CD4-positive, alpha-beta memory T cell (primary cell): ENCODE data around the gene ABCC1. TPM values are rescaled to one million over a fixed set of nuclear protein-coding genes. Genes with fewer than 3 reads are reported as not detected.

Experiments
- CTCF ChIA-PET: fragments of 350-600 bp; sonication (Branson Sonifier 250); formaldehyde crosslinking; loops from one replicate; lab custom pipeline; 2021; ENCODE audit warnings: inconsistent platforms; ENCODE audit not compliant: partially characterized antibody; lab: Charles Lee
- POLR2A ChIA-PET: fragments of 350-600 bp; sonication (Branson Sonifier 250); formaldehyde crosslinking; loops from one replicate; lab custom pipeline; 2021; ENCODE audit not compliant: partially characterized antibody; lab: Charles Lee
- DNase-seq, 5 donors: peaks; one replicate each; pipeline versions ENCODE4 v3.0.0 to v3.0.0-alpha.2; 2020 to 2022; ENCODE audit warnings: mixed read lengths in 1 of 5
- H3K27ac ChIP-seq: one replicate; pipeline ENCODE4 v1.7.0; 2013; ENCODE audit warnings: low read depth, low read length
- H3K27me3 ChIP-seq: 2 replicates; pipeline ENCODE4 v1.7.0; 2013; ENCODE audit warnings: mild to moderate bottlenecking, low read length, moderate library complexity; ENCODE audit not compliant: insufficient read depth
- H3K36me3 ChIP-seq: 2 replicates; pipeline ENCODE4 v1.7.0; 2013; ENCODE audit warnings: mild to moderate bottlenecking, low read length, moderate library complexity; ENCODE audit not compliant: insufficient read depth
- H3K4me1 ChIP-seq: 2 replicates; pipeline ENCODE4 v1.7.0; 2013; ENCODE audit warnings: mild to moderate bottlenecking, low read length, moderate library complexity; ENCODE audit not compliant: insufficient read depth
- H3K4me3 ChIP-seq, 2 donors: one replicate each; pipeline ENCODE4 v1.7.0; 2013; ENCODE audit warnings: low read length in 2 of 2, mild to moderate bottlenecking in 1 of 2
- H3K9me3 ChIP-seq, 2 donors: one replicate each; pipeline ENCODE4 v1.7.0; 2013; ENCODE audit warnings: low read length in 2 of 2, control low read depth in 1 of 2; ENCODE audit not compliant: control insufficient read depth in 1 of 2
- H3K27ac Mint-ChIP-seq, 7 donors: one replicate each; pipeline ENCODE4 v1.8.0; 2020 to 2021; ENCODE audit warnings: mixed read lengths in 7 of 7, mild to moderate bottlenecking in 6 of 7, inconsistent platforms in 3 of 7, moderate library complexity in 3 of 7
- H3K27me3 Mint-ChIP-seq, 2 donors: one replicate each; pipeline ENCODE4 v1.8.0; 2020 to 2021; ENCODE audit warnings: mixed read lengths in 2 of 2
- H3K36me3 Mint-ChIP-seq, 2 donors: one replicate each; pipeline ENCODE4 v1.8.0; 2020 to 2021; ENCODE audit warnings: mixed read lengths in 2 of 2, inconsistent platforms in 1 of 2, mild to moderate bottlenecking in 1 of 2
- H3K4me1 Mint-ChIP-seq, 4 donors: one replicate each; pipeline ENCODE4 v1.8.0; 2020 to 2021; ENCODE audit warnings: mixed read lengths in 4 of 4, mild to moderate bottlenecking in 1 of 4
- H3K4me3 Mint-ChIP-seq, 8 donors: one replicate each; pipeline ENCODE4 v1.8.0; 2020 to 2021; ENCODE audit warnings: mixed read lengths in 8 of 8, mild to moderate bottlenecking in 7 of 8, moderate library complexity in 6 of 8, inconsistent platforms in 3 of 8
- H3K9me3 Mint-ChIP-seq, 8 donors: one replicate each; pipeline ENCODE4 v1.8.0; 2020 to 2021; ENCODE audit warnings: mixed read lengths in 8 of 8, mild to moderate bottlenecking in 5 of 8, inconsistent platforms in 3 of 8, moderate library complexity in 1 of 8
- intact Hi-C: fragments of 100-400 bp; cut with micrococcal nuclease; formaldehyde crosslinking; loops from one replicate; pipeline ENCODE4 v1.15.1; 2023
- polyA plus RNA-seq, 2 donors: library from polyadenylated mRNA; unstranded; fragments of 300-500 nt; fragmentation: Illumina TruSeq; gene quantifications; one replicate each; pipeline ENCODE4 v1.2.3, GENCODE V29; 2021
- total RNA-seq, 2 experiments: library from RNA; stranded (reverse); gene quantifications; one replicate each; pipeline ENCODE4 v1.2.3, GENCODE V29; 2021

ABCC1 gene
- total and polyA plus RNA-seq, 4 experiments from 2014 or later = 1.9 to 69.9 (median 34.2) TPM

DNA sequence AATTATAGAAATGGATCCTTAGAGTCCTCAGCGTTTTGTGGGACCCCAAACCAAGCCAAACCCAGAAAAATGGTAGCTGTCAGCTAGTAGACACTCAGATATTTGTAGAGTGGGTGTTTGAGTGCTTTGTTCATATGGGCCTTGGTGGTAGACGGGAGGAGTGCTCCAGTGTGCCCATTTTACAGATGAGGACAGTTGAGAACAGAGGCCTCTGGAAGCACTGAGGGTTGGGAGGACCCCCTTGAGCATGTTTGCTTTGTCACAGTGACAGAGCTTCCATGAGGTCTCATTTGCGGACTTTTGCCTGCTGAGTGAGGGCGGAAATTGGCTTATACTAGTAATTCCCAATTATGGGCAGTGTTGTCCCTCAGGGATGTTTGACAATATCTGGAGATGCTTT lies 162.2 kb downstream of the ABCC1 start:
- Histone ChIP-seq H3K36me3 (peaks cover 49% of the 10 kb centered on the region), H3K4me3 (no peak overlapping the region), H3K4me1 (no peaks in the 10 kb centered on the region), H3K9me3 (no peaks in the 10 kb centered on the region), H3K27ac (no peak overlapping the region), H3K27me3 (no peaks in the 10 kb centered on the region)
- intact Hi-C loops = no loop called here
- Mint-ChIP-seq H3K27me3 (no peaks in the 10 kb centered on the region), H3K4me1 (no peaks in the 10 kb centered on the region), H3K36me3 (peaks cover 75 to 77% of the 10 kb centered on the region in 2 donors), H3K27ac (peak overlapping the region in 1 of 7 donors; percentile 48), H3K4me3 (no peak overlapping the region), H3K9me3 (peaks cover 0 to 5% (median 0%) of the 10 kb centered on the region in 8 donors)
- ChIA-PET POLR2A (no interaction called here), CTCF (no interaction called here)
- DNase-seq = no peak

DNA sequence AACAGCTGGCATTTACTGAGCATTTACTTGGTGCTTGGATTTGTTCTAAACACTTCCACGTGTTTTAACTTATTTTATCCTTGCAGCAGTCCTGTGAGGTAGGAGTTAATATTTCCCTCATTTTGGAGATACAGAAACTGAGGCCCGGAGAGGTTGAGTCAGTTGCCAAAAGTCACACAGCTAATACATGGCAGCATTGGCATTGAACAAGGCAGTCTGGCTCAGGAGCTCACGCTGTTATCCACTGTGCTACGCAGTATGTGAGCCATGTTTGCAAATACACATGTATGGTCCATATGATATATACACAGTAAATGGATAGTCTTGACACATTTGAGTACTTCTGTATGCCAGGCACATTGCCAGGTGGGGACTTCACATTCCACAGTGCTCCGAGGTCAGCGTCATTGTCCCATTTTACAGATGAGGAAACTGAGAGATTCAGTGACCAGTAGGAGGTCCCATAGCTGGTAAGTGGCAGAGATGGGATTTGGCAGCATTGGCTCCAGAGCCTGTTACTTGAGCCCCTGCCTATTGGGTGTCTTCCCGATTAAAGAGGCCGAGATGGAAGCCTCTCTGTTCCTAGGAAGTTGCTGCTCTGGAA lies 163.1 kb downstream of the ABCC1 start:
- POLR2A ChIA-PET = no interaction called here
- Mint-ChIP-seq H3K4me1 (no peaks in the 10 kb centered on the region), H3K27me3 (no peaks in the 10 kb centered on the region), H3K36me3 (peaks cover 79 to 81% of the 10 kb centered on the region in 2 donors), H3K27ac (peak overlapping the region in 1 of 7 donors; percentile 57), H3K9me3 (peaks cover 0 to 11% (median 7%) of the 10 kb centered on the region in 8 donors), H3K4me3 (no peak overlapping the region)
- no peaks in the 10 kb centered on the region for H3K27me3 ChIP-seq
- no peak overlapping the region for H3K27ac ChIP-seq
- no peaks in the 10 kb centered on the region for H3K4me1 ChIP-seq
- CTCF ChIA-PET = no interaction called here
- intact Hi-C loops = no loop called here
- no peak overlapping the region for H3K4me3 ChIP-seq
- DNase-seq = no peak
- peaks cover 58% of the 10 kb centered on the region for H3K36me3 ChIP-seq
- no peaks in the 10 kb centered on the region for H3K9me3 ChIP-seq

GRCh38 chr16:16113076-16113475 lies 163.7 kb downstream of the ABCC1 start:
- Histone ChIP-seq H3K4me1 (no peaks in the 10 kb centered on the region), H3K27ac (no peak overlapping the region), H3K36me3 (peaks cover 63% of the 10 kb centered on the region), H3K9me3 (peaks cover 0 to 4% of the 10 kb centered on the region in 2 donors), H3K27me3 (no peaks in the 10 kb centered on the region), H3K4me3 (no peak overlapping the region)
- H3K4me1 Mint-ChIP-seq = no peaks in the 10 kb centered on the region
- H3K9me3 Mint-ChIP-seq = peaks cover 0 to 16% (median 11%) of the 10 kb centered on the region in 8 donors
- DNase-seq = no peak
- ChIA-PET POLR2A (no interaction called here), CTCF (no interaction called here)
- H3K4me3 Mint-ChIP-seq = no peak overlapping the region
- H3K36me3 Mint-ChIP-seq = peaks cover 80 to 81% of the 10 kb centered on the region in 2 donors
- intact Hi-C loops = no loop called here
- peak overlapping the region in 1 of 7 donors; percentile 47 for H3K27ac Mint-ChIP-seq
- H3K27me3 Mint-ChIP-seq = no peaks in the 10 kb centered on the region

DNA sequence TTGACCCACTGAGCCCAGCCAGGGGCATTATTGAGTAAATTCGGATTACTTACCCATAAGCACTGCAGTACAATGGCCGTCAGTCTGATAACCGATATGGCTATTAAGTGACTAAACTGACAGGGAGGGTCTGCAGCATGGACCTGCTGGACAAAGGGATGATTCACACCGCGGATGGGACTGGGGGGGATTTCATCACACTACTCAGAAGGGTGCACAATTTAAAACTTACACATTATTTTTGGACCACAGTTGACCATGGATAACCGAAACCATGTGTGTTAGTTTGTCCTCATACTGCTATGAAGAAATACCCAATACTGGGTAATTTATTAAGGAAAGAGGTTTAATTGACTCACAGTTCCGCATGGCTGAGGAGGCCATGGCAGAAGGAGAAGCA lies 167.4 kb downstream of the ABCC1 start:
- no peak overlapping the region for H3K4me3 Mint-ChIP-seq
- H3K4me1 Mint-ChIP-seq = peaks cover 0 to 19% (median 0%) of the 10 kb centered on the region in 4 donors
- H3K27ac Mint-ChIP-seq = no peak overlapping the region
- peaks cover 0 to 22% (median 13%) of the 10 kb centered on the region in 8 donors for H3K9me3 Mint-ChIP-seq
- Histone ChIP-seq H3K9me3 (peaks cover 0 to 10% of the 10 kb centered on the region in 2 donors), H3K36me3 (peaks cover 65% of the 10 kb centered on the region), H3K4me3 (no peak overlapping the region), H3K27me3 (no peaks in the 10 kb centered on the region), H3K4me1 (no peaks in the 10 kb centered on the region), H3K27ac (no peak overlapping the region)
- intact Hi-C loops = no loop called here
- no peak for DNase-seq
- peaks cover 85 to 86% of the 10 kb centered on the region in 2 donors for H3K36me3 Mint-ChIP-seq
- ChIA-PET CTCF (interaction anchor here (1.1 kb wide), 1 partner anchor 286 kb away, joined by 3 read pairs; no protein-coding TSS in a partner anchor), POLR2A (no interaction called here)
- no peaks in the 10 kb centered on the region for H3K27me3 Mint-ChIP-seq

GRCh38 chr16:16118337-16118736 lies 168.9 kb downstream of the ABCC1 start:
- Histone ChIP-seq H3K27ac (no peak overlapping the region), H3K4me1 (no peaks in the 10 kb centered on the region), H3K27me3 (no peaks in the 10 kb centered on the region), H3K9me3 (peaks cover 0 to 10% of the 10 kb centered on the region in 2 donors), H3K4me3 (no peak overlapping the region), H3K36me3 (peaks cover 66% of the 10 kb centered on the region)
- ChIA-PET POLR2A (no interaction called here), CTCF (interaction anchor here (0.7 kb wide), 1 partner anchor 67 kb away, joined by 3 read pairs; no protein-coding TSS in a partner anchor)
- Mint-ChIP-seq H3K36me3 (peaks cover 87 to 88% of the 10 kb centered on the region in 2 donors), H3K27me3 (no peaks in the 10 kb centered on the region), H3K4me1 (peaks cover 0 to 19% (median 0%) of the 10 kb centered on the region in 4 donors), H3K9me3 (peaks cover 0 to 22% (median 13%) of the 10 kb centered on the region in 8 donors), H3K4me3 (no peak overlapping the region), H3K27ac (peak overlapping the region in 1 of 7 donors; percentile 42)
- intact Hi-C loops = no loop called here
- no peak for DNase-seq

DNA sequence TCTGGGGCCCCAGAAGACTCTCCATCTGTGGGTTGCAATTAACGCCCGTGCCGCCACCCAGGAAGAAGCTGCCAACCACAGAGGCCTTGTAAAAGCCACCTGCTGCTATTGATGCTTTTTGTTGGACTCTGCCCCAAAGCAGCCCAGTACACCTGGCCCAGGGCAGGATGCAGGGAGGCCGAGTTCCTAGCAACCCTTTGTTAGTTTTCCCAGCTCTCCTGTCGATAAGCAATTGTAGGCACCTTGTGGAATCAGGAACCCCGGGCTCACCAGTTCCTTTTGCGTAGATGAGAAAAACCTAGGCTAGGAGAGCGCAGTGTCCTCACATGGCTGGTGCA lies 170.6 kb downstream of the ABCC1 start:
- ChIA-PET CTCF (interaction anchor here (1.5 to 1.9 kb wide), 2 partner anchors 8 to 245 kb away, joined by 4 to 5 read pairs; no protein-coding TSS in a partner anchor), POLR2A (no interaction called here)
- peaks cover 3 to 34% (median 25%) of the 10 kb centered on the region in 8 donors for H3K9me3 Mint-ChIP-seq
- no peak for DNase-seq
- no peak overlapping the region for H3K4me3 Mint-ChIP-seq
- H3K4me1 Mint-ChIP-seq = peaks cover 0 to 19% (median 0%) of the 10 kb centered on the region in 4 donors
- Histone ChIP-seq H3K36me3 (peaks cover 70% of the 10 kb centered on the region), H3K4me1 (no peaks in the 10 kb centered on the region), H3K9me3 (peaks cover 0 to 19% of the 10 kb centered on the region in 2 donors), H3K4me3 (no peak overlapping the region), H3K27ac (no peak overlapping the region), H3K27me3 (no peaks in the 10 kb centered on the region)
- peaks cover 88 to 89% of the 10 kb centered on the region in 2 donors for H3K36me3 Mint-ChIP-seq
- H3K27me3 Mint-ChIP-seq = no peaks in the 10 kb centered on the region
- peak overlapping the region in 3 of 7 donors; percentile 63 to 90 (median 87) for H3K27ac Mint-ChIP-seq
- intact Hi-C loops = no loop called here

GRCh38 chr16:16120382-16121184 lies 171.2 kb downstream of the ABCC1 start:
- H3K4me1 Mint-ChIP-seq = peaks cover 0 to 19% (median 0%) of the 10 kb centered on the region in 4 donors
- H3K9me3 ChIP-seq = peaks cover 0 to 19% of the 10 kb centered on the region in 2 donors
- intact Hi-C loops = no loop called here
- H3K36me3 ChIP-seq = peaks cover 70% of the 10 kb centered on the region
- no peak overlapping the region for H3K27ac ChIP-seq
- H3K36me3 Mint-ChIP-seq = peaks cover 87 to 89% of the 10 kb centered on the region in 2 donors
- H3K27ac Mint-ChIP-seq = peak overlapping the region in 5 of 7 donors; percentile 61 to 90 (median 78)
- ChIA-PET POLR2A (no interaction called here), CTCF (interaction anchor here (1.9 kb wide), 1 partner anchor 246 kb away, joined by 4 read pairs; no protein-coding TSS in a partner anchor)
- no peak for DNase-seq
- peaks cover 3 to 39% (median 26%) of the 10 kb centered on the region in 8 donors for H3K9me3 Mint-ChIP-seq
- no peak overlapping the region for H3K4me3 ChIP-seq
- no peaks in the 10 kb centered on the region for H3K4me1 ChIP-seq
- H3K4me3 Mint-ChIP-seq = no peak overlapping the region
- H3K27me3 ChIP-seq = no peaks in the 10 kb centered on the region
- no peaks in the 10 kb centered on the region for H3K27me3 Mint-ChIP-seq
